Endothelial cell of umbilical vein (primary cell): ENCODE results near the gene ANKRD13B.

Experiments
- CTCF ChIP-seq, 2 donors: IDR thresholded peaks; 1 replicate in 1 of 2; 2 replicates in 1 of 2; pipeline ENCODE4 v1.5.1; 2011; ENCODE audit warnings: low read length in 2 of 2, mild to moderate bottlenecking in 2 of 2, moderate library complexity in 2 of 2, control low read depth in 1 of 2, inconsistent platforms in 1 of 2, low read depth in 1 of 2; ENCODE audit not compliant: insufficient read depth in 1 of 2; ENCODE audit errors: extremely low read depth in 1 of 2
- EZH2 ChIP-seq: IDR thresholded peaks from 2 replicates; pipeline ENCODE4 v1.6.1; 2012; ENCODE audit warnings: borderline replicate concordance, low read depth, mild to moderate bottlenecking, moderate library complexity, low read length, inconsistent platforms; ENCODE audit not compliant: severe bottlenecking
- GATA2 ChIP-seq: IDR thresholded peaks from 2 replicates; pipeline ENCODE4 v1.7.0; 2011; ENCODE audit warnings: low read depth, mild to moderate bottlenecking, moderate library complexity, mixed read lengths, low read length; ENCODE audit not compliant: insufficient read length, insufficient read depth
- JUN ChIP-seq: IDR thresholded peaks from 2 replicates; pipeline ENCODE4 v1.6.1; 2011; ENCODE audit warnings: borderline replicate concordance, low read depth; ENCODE audit not compliant: insufficient read length, insufficient read depth
- MAX ChIP-seq: IDR thresholded peaks from 2 replicates; pipeline ENCODE4 v1.6.1; 2011; ENCODE audit not compliant: insufficient read depth, insufficient read length
- MYC ChIP-seq: IDR thresholded peaks from one replicate; pipeline ENCODE4 v1.6.1; 2011; ENCODE audit warnings: mild to moderate bottlenecking, low read depth, low read length
- POLR2A ChIP-seq: IDR thresholded peaks from 2 replicates; pipeline ENCODE4 v1.6.1; 2012; ENCODE audit warnings: low read depth, mild to moderate bottlenecking, control low read depth, low read length
- POLR2AphosphoS5 ChIP-seq: IDR thresholded peaks from 2 replicates; pipeline ENCODE4 v1.6.1; 2012; ENCODE audit warnings: low read depth, mild to moderate bottlenecking, control low read depth, low read length, moderate library complexity; ENCODE audit not compliant: insufficient read depth

DNA sequence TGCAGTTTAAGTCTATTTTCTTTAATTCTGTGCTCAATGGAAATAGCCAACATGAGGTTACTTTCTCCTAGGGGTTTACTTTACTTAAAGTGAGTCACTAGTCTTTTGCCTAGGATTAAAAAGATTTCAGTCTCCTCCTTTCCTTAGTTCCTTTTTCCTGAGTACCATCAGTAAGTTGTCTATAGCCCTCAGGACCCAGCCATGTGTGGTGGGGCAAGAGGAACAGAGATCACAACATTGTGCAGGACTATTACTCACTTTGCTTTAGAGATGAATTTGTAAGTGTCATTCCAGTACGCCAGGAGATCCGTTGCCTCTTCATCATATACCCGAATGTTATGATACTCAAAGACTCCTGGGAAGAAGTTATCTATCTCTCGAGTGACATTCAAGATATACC is 57.5 kb downstream of the ANKRD13B start:
- no peak for TF ChIP-seq POLR2AphosphoS5
- no peak for TF ChIP-seq CTCF (IDR thresholded peaks at IDR 0.05; ENCODE audit: extremely low read depth in 1 of 2, insufficient read depth in 1 of 2, low read depth in 1 of 2, low read length in 2 of 2)
- TF ChIP-seq EZH2, result no peak
- TF ChIP-seq JUN, result no peak
- TF ChIP-seq MYC, result no peak
- TF ChIP-seq GATA2, result no peak
- no peak for TF ChIP-seq POLR2A
- TF ChIP-seq MAX, result no peak
